OCI-LY3 (cell line): ENCODE results near the gene DGAT2.

Source experiments
- H2AFZ ChIP-seq: fragments of 200-600, 300-600 bp; shearing (Covaris generic); 2 replicates; pipeline ENCODE4 v1.6.0; 2014; ENCODE audit warnings: antibody characterized with exemption, low read depth, low read length
- H3K27ac ChIP-seq: fragments of 200-600, 300-600 bp; sonication (generic); 2 replicates; pipeline ENCODE4 v1.5.1; 2014; ENCODE audit warnings: mild to moderate bottlenecking, low read length, moderate library complexity, mixed read lengths
- H3K27me3 ChIP-seq: fragments of 200-600, 300-600 bp; sonication (generic); 2 replicates; pipeline ENCODE4 v1.6.1; 2014; ENCODE audit warnings: low read depth, low read length, mixed read lengths
- H3K36me3 ChIP-seq: fragments of 200-600, 300-600 bp; sonication (generic); replicated peaks from 2 replicates; pipeline ENCODE3; 2014; ENCODE audit warnings: low read depth, low read length, mixed read lengths
- H3K4me1 ChIP-seq: fragments of 300-600, 200-600 bp; sonication (generic); 2 replicates; pipeline ENCODE4 v1.6.1; 2014; ENCODE audit warnings: low read length, mixed read lengths
- H3K4me2 ChIP-seq: fragments of 200-600, 300-600 bp; sonication (generic); 2 replicates; pipeline ENCODE4 v1.6.1; 2014; ENCODE audit warnings: low read length, mixed read lengths
- H3K4me3 ChIP-seq: fragments of 300-600, 200-600 bp; sonication (generic); 2 replicates; pipeline ENCODE4 v1.5.1; 2014; ENCODE audit warnings: antibody characterized with exemption, mild to moderate bottlenecking, low read length, moderate library complexity
- H3K79me2 ChIP-seq: fragments of 300-600, 200-600 bp; shearing (Covaris generic); 2 replicates; pipeline ENCODE4 v1.6.1; 2014; ENCODE audit warnings: mild to moderate bottlenecking, low read length, mixed read lengths
- H3K9ac ChIP-seq: fragments of 300-600, 200-600 bp; shearing (Covaris generic); 2 replicates; pipeline ENCODE4 v1.6.0; 2014; ENCODE audit warnings: mild to moderate bottlenecking, low read length, moderate library complexity
- H3K9me3 ChIP-seq: fragments of 200-600, 300-600 bp; shearing (Covaris generic); 2 replicates; pipeline ENCODE4 v1.6.1; 2014; ENCODE audit warnings: low read length, mixed read lengths; ENCODE audit not compliant: insufficient read depth
- H4K20me1 ChIP-seq: fragments of 200-600, 300-600 bp; sonication (generic); 2 replicates; pipeline ENCODE4 v1.6.1; 2016; ENCODE audit warnings: low read length, mixed read lengths; ENCODE audit not compliant: insufficient read depth
- EZH2phosphoT487 ChIP-seq: fragments of 200-600 bp; shearing (Covaris generic); IDR thresholded peaks from 2 replicates; pipeline ENCODE4 v1.6.1; 2018; ENCODE audit warnings: antibody characterized with exemption, mixed run types, low read depth
- TF ChIP-seq, protein P1 (sequence below): fragments of 200-600, 300-600 bp; sonication (generic); IDR thresholded peaks from 2 replicates; pipeline ENCODE4 v1.5.1; 2014; ENCODE audit warnings: antibody characterized with exemption, low read length, low read depth

Gene DGAT2

GRCh38 chr11:75810637-75811390, 42.2 kb downstream of the DGAT2 start:
- no peaks in the 10 kb centered on the region for H3K36me3 ChIP-seq
- peaks cover 63% of the 10 kb centered on the region for H3K4me1 ChIP-seq
- H3K9me3 ChIP-seq, result no peaks in the 10 kb centered on the region
- H2AFZ ChIP-seq, result peak overlapping the region; percentile 79
- TF ChIP-seq, protein P1, sequence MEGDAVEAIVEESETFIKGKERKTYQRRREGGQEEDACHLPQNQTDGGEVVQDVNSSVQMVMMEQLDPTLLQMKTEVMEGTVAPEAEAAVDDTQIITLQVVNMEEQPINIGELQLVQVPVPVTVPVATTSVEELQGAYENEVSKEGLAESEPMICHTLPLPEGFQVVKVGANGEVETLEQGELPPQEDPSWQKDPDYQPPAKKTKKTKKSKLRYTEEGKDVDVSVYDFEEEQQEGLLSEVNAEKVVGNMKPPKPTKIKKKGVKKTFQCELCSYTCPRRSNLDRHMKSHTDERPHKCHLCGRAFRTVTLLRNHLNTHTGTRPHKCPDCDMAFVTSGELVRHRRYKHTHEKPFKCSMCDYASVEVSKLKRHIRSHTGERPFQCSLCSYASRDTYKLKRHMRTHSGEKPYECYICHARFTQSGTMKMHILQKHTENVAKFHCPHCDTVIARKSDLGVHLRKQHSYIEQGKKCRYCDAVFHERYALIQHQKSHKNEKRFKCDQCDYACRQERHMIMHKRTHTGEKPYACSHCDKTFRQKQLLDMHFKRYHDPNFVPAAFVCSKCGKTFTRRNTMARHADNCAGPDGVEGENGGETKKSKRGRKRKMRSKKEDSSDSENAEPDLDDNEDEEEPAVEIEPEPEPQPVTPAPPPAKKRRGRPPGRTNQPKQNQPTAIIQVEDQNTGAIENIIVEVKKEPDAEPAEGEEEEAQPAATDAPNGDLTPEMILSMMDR, result no peak
- TF ChIP-seq EZH2phosphoT487, result no peak
- H3K9ac ChIP-seq, result peak overlapping the region; percentile 70
- peak overlapping the region; percentile 93 for H3K4me2 ChIP-seq
- no peaks in the 10 kb centered on the region for H3K27me3 ChIP-seq
- peak overlapping the region; percentile 94 for H3K27ac ChIP-seq
- no peaks in the 10 kb centered on the region for H4K20me1 ChIP-seq
- peak overlapping the region; percentile 73 for H3K4me3 ChIP-seq
- peaks cover 33% of the 10 kb centered on the region for H3K79me2 ChIP-seq

DNA sequence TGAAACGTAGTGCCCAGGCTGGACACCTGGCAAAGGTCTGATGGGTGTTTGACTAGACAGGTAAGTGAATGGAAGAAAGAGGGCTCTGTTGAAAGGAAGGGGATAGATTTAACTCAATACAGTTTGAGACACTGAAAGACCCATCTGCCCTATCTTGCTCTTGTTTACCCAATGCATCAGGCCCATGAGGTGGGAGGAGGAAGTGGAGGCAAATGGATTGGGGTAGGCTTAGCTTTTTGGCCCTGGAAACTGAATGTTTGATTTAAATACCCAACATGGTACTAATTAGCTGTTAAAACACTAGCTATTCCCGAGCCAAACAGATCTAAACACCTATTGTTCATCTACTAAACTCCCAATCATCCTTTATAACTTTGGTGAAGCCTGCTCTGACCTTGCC, 42.9 kb downstream of the DGAT2 start:
- no peak for TF ChIP-seq EZH2phosphoT487
- TF ChIP-seq, protein P1, result no peak
- Histone ChIP-seq H3K27me3 (no peaks in the 10 kb centered on the region), H3K4me2 (peak overlapping the region; percentile 93), H3K4me1 (peaks cover 63% of the 10 kb centered on the region), H3K9ac (peak overlapping the region; percentile 70), H2AFZ (peak overlapping the region; percentile 79), H4K20me1 (0 out of 2 replicates have a peak, but pooled peaks cover 5% of the 10 kb centered on the region), H3K79me2 (peaks cover 40% of the 10 kb centered on the region), H3K36me3 (peaks cover 5% of the 10 kb centered on the region), H3K9me3 (no peaks in the 10 kb centered on the region), H3K27ac (peak overlapping the region; percentile 94), H3K4me3 (peak overlapping the region; percentile 73)

DNA sequence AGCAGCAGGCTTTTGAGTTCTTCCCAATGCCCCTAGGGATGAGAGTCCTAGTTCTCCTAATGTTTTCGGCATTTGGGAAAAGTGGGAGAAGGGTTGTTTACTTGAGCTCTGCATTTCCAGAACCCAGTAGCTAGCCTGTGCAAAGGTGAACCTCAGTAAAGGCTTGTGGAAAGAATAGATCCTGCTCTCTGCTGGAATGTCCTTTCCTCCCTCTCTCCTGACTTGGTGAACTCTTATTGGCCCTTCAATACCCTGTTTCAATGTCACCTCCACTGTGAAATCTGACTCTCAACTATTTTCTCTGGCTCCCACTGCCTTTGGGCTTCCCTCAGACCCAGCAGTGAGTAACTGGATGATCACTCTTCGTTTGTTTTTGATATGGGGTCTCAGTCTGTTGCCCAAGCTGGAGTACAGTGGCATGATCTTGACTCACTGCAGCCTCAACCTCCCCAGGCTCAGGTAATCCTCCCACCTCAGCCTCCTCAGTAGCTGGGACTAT, 44.0 kb downstream of the DGAT2 start:
- H3K4me1 ChIP-seq, result peaks cover 71% of the 10 kb centered on the region
- H2AFZ ChIP-seq, result no peak overlapping the region
- H3K27me3 ChIP-seq, result no peaks in the 10 kb centered on the region
- TF ChIP-seq, protein P1, result no peak
- no peak for TF ChIP-seq EZH2phosphoT487
- no peaks in the 10 kb centered on the region for H3K9me3 ChIP-seq
- H3K79me2 ChIP-seq, result peaks cover 51% of the 10 kb centered on the region
- peaks cover 16% of the 10 kb centered on the region; the same call in 1 of the 2 replicates for H4K20me1 ChIP-seq
- peak overlapping the region; percentile 94 for H3K27ac ChIP-seq
- H3K9ac ChIP-seq, result peak overlapping the region; percentile 99; the same call in 1 of the 2 replicates
- peak overlapping the region; percentile 93 for H3K4me2 ChIP-seq
- H3K36me3 ChIP-seq, result peaks cover 8% of the 10 kb centered on the region
- peak overlapping the region; percentile 95 for H3K4me3 ChIP-seq

DNA sequence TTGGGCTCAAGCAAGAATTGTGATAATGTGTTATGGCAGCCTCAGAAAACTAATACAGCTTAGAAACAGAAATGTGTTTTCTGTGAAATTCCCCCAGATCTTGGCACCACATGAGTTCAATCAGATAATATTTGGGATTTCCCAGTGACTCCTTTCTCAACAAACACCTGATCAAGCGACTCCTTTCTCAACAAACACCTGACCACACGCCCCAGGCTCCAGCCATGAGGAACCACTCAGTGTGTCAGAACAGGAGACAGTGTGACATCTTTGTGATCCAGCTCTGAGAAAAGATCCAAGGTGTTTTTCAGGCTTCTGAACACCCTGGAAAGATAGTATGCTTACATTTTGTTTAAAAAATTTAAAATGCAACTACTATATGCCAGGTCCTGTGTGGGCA, 44.5 kb downstream of the DGAT2 start:
- Histone ChIP-seq H3K36me3 (peaks cover 10% of the 10 kb centered on the region), H3K27ac (peak overlapping the region; percentile 94), H3K4me1 (peaks cover 75% of the 10 kb centered on the region), H4K20me1 (peaks cover 20% of the 10 kb centered on the region; the same call in 1 of the 2 replicates), H3K4me2 (peak overlapping the region; percentile 93), H3K27me3 (no peaks in the 10 kb centered on the region), H3K9me3 (no peaks in the 10 kb centered on the region), H3K9ac (peak overlapping the region; percentile 99), H3K4me3 (peak overlapping the region; percentile 95), H2AFZ (no peak overlapping the region), H3K79me2 (peaks cover 56% of the 10 kb centered on the region)
- TF ChIP-seq, protein P1, result no peak
- TF ChIP-seq EZH2phosphoT487, result no peak
